Smooth muscle cell (in vitro differentiated cells): ENCODE data around the gene PCDH9. TPM values are rescaled to one million over a fixed set of nuclear protein-coding genes. Genes with fewer than 3 reads are reported as not detected.
A peak's percentile ranks its signal among the peaks of the same experiment; 100 is the strongest.

Experiments
- DNase-seq: peaks from one replicate; lab custom pipeline; 2025; ENCODE audit not compliant: unreplicated experiment; lab: John Stamatoyannopoulos, UW
- H2AFZ ChIP-seq: fragments of 200-600 bp; sonication (generic); 2 replicates; pipeline ENCODE4 v1.6.0; 2016; ENCODE audit warnings: antibody characterized with exemption, low read depth, mild to moderate bottlenecking
- H3F3A ChIP-seq: fragments of 200-600 bp; sonication (generic); 2 replicates; pipeline ENCODE4 v1.6.0; 2017; ENCODE audit warnings: antibody characterized with exemption, low read depth
- H3K27ac ChIP-seq: fragments of 200-600 bp; sonication (generic); 2 replicates; pipeline ENCODE4 v1.5.1; 2016; ENCODE audit warnings: low read depth, mild to moderate bottlenecking
- H3K27me3 ChIP-seq: fragments of 200-600 bp; sonication (generic); 2 replicates; pipeline ENCODE4 v1.6.1; 2016; ENCODE audit warnings: low read depth, mild to moderate bottlenecking
- H3K36me3 ChIP-seq: fragments of 200-600 bp; sonication (generic); 2 replicates; pipeline ENCODE4 v1.5.1; 2016; ENCODE audit warnings: low read depth
- H3K4me1 ChIP-seq: fragments of 200-600 bp; sonication (generic); 2 replicates; pipeline ENCODE4 v1.5.1; 2016; ENCODE audit warnings: low read depth
- H3K4me2 ChIP-seq: fragments of 200-600 bp; sonication (generic); 2 replicates; pipeline ENCODE4 v1.6.0; 2016; ENCODE audit warnings: mild to moderate bottlenecking
- H3K4me3 ChIP-seq: fragments of 200-600 bp; sonication (generic); 2 replicates; pipeline ENCODE4 v1.5.1; 2016; ENCODE audit warnings: mild to moderate bottlenecking
- H3K79me2 ChIP-seq: fragments of 200-600 bp; sonication (generic); 2 replicates; pipeline ENCODE4 v1.6.0; 2016; ENCODE audit warnings: low read depth, mild to moderate bottlenecking
- H3K9ac ChIP-seq: fragments of 200-600 bp; sonication (generic); 2 replicates; pipeline ENCODE4 v1.6.0; 2016; ENCODE audit warnings: low read depth
- H3K9me3 ChIP-seq: fragments of 200-600 bp; sonication (generic); replicated peaks from 2 replicates; pipeline ENCODE4 v1.5.1; 2016; ENCODE audit warnings: low read depth
- H4K20me1 ChIP-seq: fragments of 200-600 bp; sonication (generic); 2 replicates; pipeline ENCODE4 v1.6.0; 2016; ENCODE audit warnings: low read depth
- CTCF ChIP-seq: fragments of 200-600 bp; sonication (generic); IDR thresholded peaks from 2 replicates; pipeline ENCODE4 v1.5.1; 2017; ENCODE audit warnings: borderline replicate concordance, mild to moderate bottlenecking, antibody characterized with exemption; ENCODE audit not compliant: insufficient read depth, poor library complexity, severe bottlenecking
- WGBS: methylation state at CpG from one replicate; pipeline ENCODE4 v1.1.7; 2016; ENCODE audit warnings: low lambda C conversion rate; 5-methylcytosine and 5-hydroxymethylcytosine counted together
- polyA plus RNA-seq: library from polyadenylated mRNA; unstranded; fragments of >200 nt; fragmentation: Nextera tagmentation; extraction: Ambion mirVana; gene quantifications from 2 replicates; pipeline ENCODE4 v1.2.1, GENCODE V29; 2016
- total RNA-seq: library from RNA; depleted of rRNA; stranded (reverse); fragments of >200 nt; gene quantifications from 2 replicates; pipeline ENCODE4 v1.2.3, GENCODE V29; 2014

The PCDH9 gene
- total and polyA plus RNA-seq, 2 experiments from 2014 or later = 0.65 to 1.9 TPM

- no peak overlapping the region for H3K9ac ChIP-seq
- no peak overlapping the region for H3K27ac ChIP-seq
- no peak for TF ChIP-seq CTCF
- no peaks in the 10 kb centered on the region for H3K79me2 ChIP-seq
- no peak overlapping the region for H3K4me3 ChIP-seq
- H3K4me2 ChIP-seq = no peak overlapping the region
- 93% methylated on average over 3 of the region's 3 CpGs for WGBS
- H3K36me3 ChIP-seq = no peaks in the 10 kb centered on the region
- H3F3A ChIP-seq = no peaks in the 10 kb centered on the region
- H4K20me1 ChIP-seq = no peaks in the 10 kb centered on the region
- no peaks in the 10 kb centered on the region for H3K9me3 ChIP-seq
- peaks cover 7% of the 10 kb centered on the region for H3K4me1 ChIP-seq
- no peak overlapping the region for H2AFZ ChIP-seq
- no peaks in the 10 kb centered on the region for H3K27me3 ChIP-seq
- no peak for DNase-seq
Measured at GRCh38 chr13:66378894-66379293, 851.2 kb downstream of the PCDH9 start.

GRCh38 chr13:66377569-66377968 is 852.6 kb downstream of the PCDH9 start:
- H3K9me3 ChIP-seq = no peaks in the 10 kb centered on the region
- no peak for DNase-seq
- H3K79me2 ChIP-seq = no peaks in the 10 kb centered on the region
- H3K9ac ChIP-seq = no peak overlapping the region
- H3K27ac ChIP-seq = no peak overlapping the region
- H2AFZ ChIP-seq = peak overlapping the region; percentile 37
- no peaks in the 10 kb centered on the region for H3K36me3 ChIP-seq
- H3K4me3 ChIP-seq = no peak overlapping the region
- WGBS = 85% methylated on average over 2 of the region's 2 CpGs
- no peak for TF ChIP-seq CTCF
- H3K27me3 ChIP-seq = no peaks in the 10 kb centered on the region
- no peaks in the 10 kb centered on the region for H3F3A ChIP-seq
- H4K20me1 ChIP-seq = no peaks in the 10 kb centered on the region
- no peak overlapping the region for H3K4me2 ChIP-seq
- H3K4me1 ChIP-seq = peaks cover 7% of the 10 kb centered on the region

- DNase-seq = no peak
- Histone ChIP-seq H3F3A (no peaks in the 10 kb centered on the region), H3K9me3 (no peaks in the 10 kb centered on the region), H3K36me3 (no peaks in the 10 kb centered on the region), H2AFZ (peak overlapping the region; percentile 4), H3K4me1 (peaks cover 18% of the 10 kb centered on the region), H3K9ac (no peak overlapping the region), H3K4me3 (no peak overlapping the region), H3K4me2 (no peak overlapping the region), H3K79me2 (no peaks in the 10 kb centered on the region), H4K20me1 (no peaks in the 10 kb centered on the region), H3K27ac (no peak overlapping the region), H3K27me3 (no peaks in the 10 kb centered on the region)
- no peak for TF ChIP-seq CTCF
- WGBS = 59% methylated on average over 2 of the region's 2 CpGs
Measured at GRCh38 chr13:66375756-66376155, 854.4 kb downstream of the PCDH9 start.

- no peak for TF ChIP-seq CTCF
- no peak overlapping the region for H3K27ac ChIP-seq
- no peaks in the 10 kb centered on the region for H3F3A ChIP-seq
- H3K36me3 ChIP-seq = no peaks in the 10 kb centered on the region
- no peak overlapping the region for H2AFZ ChIP-seq
- no peak overlapping the region for H3K9ac ChIP-seq
- H3K27me3 ChIP-seq = no peaks in the 10 kb centered on the region
- peaks cover 12% of the 10 kb centered on the region for H3K4me1 ChIP-seq
- H3K4me2 ChIP-seq = no peak overlapping the region
- no peaks in the 10 kb centered on the region for H3K9me3 ChIP-seq
- no peak overlapping the region for H3K4me3 ChIP-seq
- no peaks in the 10 kb centered on the region for H4K20me1 ChIP-seq
- WGBS = 0% methylated on average over 1 of the region's 1 CpG
- no peak for DNase-seq
- H3K79me2 ChIP-seq = no peaks in the 10 kb centered on the region
Measured at GRCh38 chr13:66369666-66370065, 860.5 kb downstream of the PCDH9 start.
